Loucy (cell line): Measurements from ENCODE around the gene TUBA1A.

Experiments used
- CTCF ChIP-seq: fragments of 200-600 bp; sonication (generic); conservative IDR thresholded peaks from 2 replicates; pipeline ENCODE4 v1.5.1; 2014; ENCODE audit warnings: mild to moderate bottlenecking, antibody characterized with exemption, low read length
- EZH2phosphoT487 ChIP-seq: fragments of 200-600 bp; IDR thresholded peaks from 2 replicates; pipeline ENCODE4 v1.6.1; 2018; ENCODE audit warnings: antibody characterized with exemption, mild to moderate bottlenecking, moderate library complexity, borderline replicate concordance

- TF ChIP-seq CTCF (no peak), EZH2phosphoT487 (no peak)
Measured at GRCh38 chr12:49230176-49230804, 41.4 kb upstream of the TUBA1A start.
